ENCODE data around the gene LYZL1. TPM values are rescaled to one million over a fixed set of nuclear protein-coding genes. Genes with fewer than 3 reads are reported as not detected.
"Not testable (repeated sequence)": the region's sequence is repeated elsewhere in the genome, so short reads cannot be mapped to it uniquely, and the experiment has no call there.

LYZL1 gene
- not detected for total RNA-seq

- POLR2A ChIA-PET; ATAC-seq; H3K4me3 Mint-ChIP-seq; H3K36me3 Mint-ChIP-seq (ENCODE audit: low read depth); CTCF ChIA-PET; H3K4me1 Mint-ChIP-seq (ENCODE audit: low read depth); DNase-seq; H3K27me3 Mint-ChIP-seq (ENCODE audit: low read depth); H3K9me3 Mint-ChIP-seq (ENCODE audit: insufficient read depth); H3K27ac Mint-ChIP-seq: not testable (repeated sequence)
Observed at GRCh38 chr10:29288906-29289305, at the start of gene LYZL1. Gene LYZL1 (plus strand): TSS chr10:29289070. CDS start chr10:29291868, 2,798 bp downstream.

- Mint-ChIP-seq H3K9me3 (ENCODE audit: insufficient read depth) (no peaks in the 10 kb centered on the region), H3K36me3 (ENCODE audit: low read depth) (no peaks in the 10 kb centered on the region), H3K4me3 (no peak overlapping the region), H3K4me1 (ENCODE audit: low read depth) (no peaks in the 10 kb centered on the region), H3K27me3 (ENCODE audit: low read depth) (no peaks in the 10 kb centered on the region), H3K27ac (no peak overlapping the region)
- CTCF ChIA-PET: no interaction called here
- POLR2A ChIA-PET: no interaction called here
- no peak for DNase-seq
- ATAC-seq: no peak
Observed at GRCh38 chr10:29239569-29240472, 49.0 kb upstream of the LYZL1 start.

- no peaks in the 10 kb centered on the region for H3K9me3 Mint-ChIP-seq (ENCODE audit: insufficient read depth)
- DNase-seq: no peak
- H3K4me1 Mint-ChIP-seq (ENCODE audit: low read depth): no peaks in the 10 kb centered on the region
- ChIA-PET CTCF (no interaction called here), POLR2A (no interaction called here)
- no peaks in the 10 kb centered on the region for H3K27me3 Mint-ChIP-seq (ENCODE audit: low read depth)
- H3K4me3 Mint-ChIP-seq: no peak overlapping the region
- no peaks in the 10 kb centered on the region for H3K36me3 Mint-ChIP-seq (ENCODE audit: low read depth)
- ATAC-seq: no peak
- no peak overlapping the region for H3K27ac Mint-ChIP-seq
Observed at GRCh38 chr10:29240986-29241660, 47.7 kb upstream of the LYZL1 start.

- DNase-seq (no peak), ATAC-seq (no peak)
- no peaks in the 10 kb centered on the region for H3K27me3 Mint-ChIP-seq (ENCODE audit: low read depth)
- no peaks in the 10 kb centered on the region for H3K9me3 Mint-ChIP-seq (ENCODE audit: insufficient read depth)
- H3K4me3 Mint-ChIP-seq: no peak overlapping the region
- H3K4me1 Mint-ChIP-seq (ENCODE audit: low read depth): no peaks in the 10 kb centered on the region
- H3K27ac Mint-ChIP-seq: no peak overlapping the region
- no peaks in the 10 kb centered on the region for H3K36me3 Mint-ChIP-seq (ENCODE audit: low read depth)
- ChIA-PET CTCF (no interaction called here), POLR2A (no interaction called here)
Observed at GRCh38 chr10:29241925-29242324, 46.9 kb upstream of the LYZL1 start.

- no peak overlapping the region for H3K4me3 Mint-ChIP-seq
Observed at GRCh38 chr10:29243066-29243465, 45.8 kb upstream of the LYZL1 start.

GRCh38 chr10:29243750-29244149 lies 45.1 kb upstream of the LYZL1 start:
- Mint-ChIP-seq H3K9me3 (ENCODE audit: insufficient read depth) (no peaks in the 10 kb centered on the region), H3K36me3 (ENCODE audit: low read depth) (no peaks in the 10 kb centered on the region), H3K4me1 (ENCODE audit: low read depth) (no peaks in the 10 kb centered on the region), H3K27me3 (ENCODE audit: low read depth) (peaks cover 2% of the 10 kb centered on the region), H3K27ac (no peak overlapping the region), H3K4me3 (no peak overlapping the region)
- ATAC-seq: no peak
- ChIA-PET POLR2A (no interaction called here), CTCF (no interaction called here)
- no peak for DNase-seq

More at GRCh38 chr10:29243066-29243465, 45.8 kb upstream of the LYZL1 start:
- Mint-ChIP-seq H3K27ac (no peak overlapping the region), H3K36me3 (ENCODE audit: low read depth) (no peaks in the 10 kb centered on the region), H3K27me3 (ENCODE audit: low read depth) (peaks cover 2% of the 10 kb centered on the region), H3K9me3 (ENCODE audit: insufficient read depth) (no peaks in the 10 kb centered on the region), H3K4me1 (ENCODE audit: low read depth) (no peaks in the 10 kb centered on the region)
- CTCF ChIA-PET: no interaction called here
- POLR2A ChIA-PET: no interaction called here
- ATAC-seq: no peak
- DNase-seq: no peak

GRCh38 chr10:29244978-29245377 lies 43.9 kb upstream of the LYZL1 start:
- ChIA-PET POLR2A (no interaction called here), CTCF (no interaction called here)
- no peaks in the 10 kb centered on the region for H3K9me3 Mint-ChIP-seq (ENCODE audit: insufficient read depth)
- no peak overlapping the region for H3K4me3 Mint-ChIP-seq
- H3K4me1 Mint-ChIP-seq (ENCODE audit: low read depth): no peaks in the 10 kb centered on the region
- H3K36me3 Mint-ChIP-seq (ENCODE audit: low read depth): no peaks in the 10 kb centered on the region
- no peak overlapping the region for H3K27ac Mint-ChIP-seq
- ATAC-seq (no peak), DNase-seq (no peak)
- H3K27me3 Mint-ChIP-seq (ENCODE audit: low read depth): peaks cover 2% of the 10 kb centered on the region

GRCh38 chr10:29245476-29245875 lies 43.4 kb upstream of the LYZL1 start:
- CTCF ChIA-PET: no interaction called here
- DNase-seq: no peak
- no peak overlapping the region for H3K4me3 Mint-ChIP-seq
- H3K4me1 Mint-ChIP-seq (ENCODE audit: low read depth): no peaks in the 10 kb centered on the region
- POLR2A ChIA-PET: no interaction called here
- no peak for ATAC-seq
- no peak overlapping the region for H3K27ac Mint-ChIP-seq
- no peaks in the 10 kb centered on the region for H3K9me3 Mint-ChIP-seq (ENCODE audit: insufficient read depth)
- no peaks in the 10 kb centered on the region for H3K36me3 Mint-ChIP-seq (ENCODE audit: low read depth)
- peaks cover 2% of the 10 kb centered on the region for H3K27me3 Mint-ChIP-seq (ENCODE audit: low read depth)

GRCh38 chr10:29246449-29246848 lies 42.4 kb upstream of the LYZL1 start:
- ATAC-seq (no peak), DNase-seq (no peak)
- Mint-ChIP-seq H3K4me3 (no peak overlapping the region), H3K36me3 (ENCODE audit: low read depth) (no peaks in the 10 kb centered on the region), H3K27me3 (ENCODE audit: low read depth) (peaks cover 2% of the 10 kb centered on the region), H3K4me1 (ENCODE audit: low read depth) (no peaks in the 10 kb centered on the region), H3K9me3 (ENCODE audit: insufficient read depth) (no peaks in the 10 kb centered on the region), H3K27ac (no peak overlapping the region)
- POLR2A ChIA-PET: no interaction called here
- CTCF ChIA-PET: no interaction called here

- ChIA-PET POLR2A (interaction anchor here (0.5 kb wide), 1 partner anchor 344 kb away, joined by 3 read pairs; no protein-coding TSS in a partner anchor), CTCF (no interaction called here)
Observed at GRCh38 chr10:29248158-29248557, 40.7 kb upstream of the LYZL1 start.

GRCh38 chr10:29249018-29249417 lies 39.9 kb upstream of the LYZL1 start:
- peaks cover 6% of the 10 kb centered on the region for H3K27me3 Mint-ChIP-seq (ENCODE audit: low read depth)
- ChIA-PET POLR2A (no interaction called here), CTCF (no interaction called here)
- H3K9me3 Mint-ChIP-seq (ENCODE audit: insufficient read depth): no peaks in the 10 kb centered on the region
- H3K4me3 Mint-ChIP-seq: no peak overlapping the region
- no peak overlapping the region for H3K27ac Mint-ChIP-seq
- H3K4me1 Mint-ChIP-seq (ENCODE audit: low read depth): no peaks in the 10 kb centered on the region
- no peak for ATAC-seq
- DNase-seq: no peak
- no peaks in the 10 kb centered on the region for H3K36me3 Mint-ChIP-seq (ENCODE audit: low read depth)

More at GRCh38 chr10:29248158-29248557, 40.7 kb upstream of the LYZL1 start:
- Mint-ChIP-seq H3K4me3 (no peak overlapping the region), H3K4me1 (ENCODE audit: low read depth) (no peaks in the 10 kb centered on the region), H3K27me3 (ENCODE audit: low read depth) (peaks cover 3% of the 10 kb centered on the region), H3K36me3 (ENCODE audit: low read depth) (no peaks in the 10 kb centered on the region), H3K9me3 (ENCODE audit: insufficient read depth) (no peaks in the 10 kb centered on the region), H3K27ac (no peak overlapping the region)
- ATAC-seq (no peak), DNase-seq (no peak)

GRCh38 chr10:29250066-29250465 lies 38.8 kb upstream of the LYZL1 start:
- peaks cover 6% of the 10 kb centered on the region for H3K27me3 Mint-ChIP-seq (ENCODE audit: low read depth)
- DNase-seq (no peak), ATAC-seq (no peak)
- ChIA-PET POLR2A (no interaction called here), CTCF (no interaction called here)
- no peaks in the 10 kb centered on the region for H3K36me3 Mint-ChIP-seq (ENCODE audit: low read depth)
- H3K4me3 Mint-ChIP-seq: no peak overlapping the region
- H3K27ac Mint-ChIP-seq: no peak overlapping the region
- H3K9me3 Mint-ChIP-seq (ENCODE audit: insufficient read depth): no peaks in the 10 kb centered on the region
- no peaks in the 10 kb centered on the region for H3K4me1 Mint-ChIP-seq (ENCODE audit: low read depth)
